Spinal cord (tissue), 10 donors: ENCODE results near the gene PPP1R15A. TPM values are rescaled to one million over a fixed set of nuclear protein-coding genes. Genes with fewer than 3 reads are reported as not detected.
"Not testable (repeated sequence)": the region's sequence is repeated elsewhere in the genome, so short reads cannot be mapped to it uniquely, and the experiment has no call there.

Experiments
- DNase-seq, 6 donors: peaks; one replicate each; pipeline versions ENCODE4 v3.0.0 to v3.0.0-alpha.2; 2013 to 2015; ENCODE audit warnings: low spot score in 6 of 6, low read depth in 4 of 6
- H3K27ac ChIP-seq: one replicate; pipeline ENCODE4 v1.5.1; 2013; ENCODE audit warnings: low read depth, low read length, control low read depth
- H3K27me3 ChIP-seq: one replicate; pipeline ENCODE4 v1.6.1; 2013; ENCODE audit warnings: low read length; ENCODE audit not compliant: control insufficient read depth, insufficient read depth
- H3K36me3 ChIP-seq: one replicate; pipeline ENCODE4 v1.6.1; 2013; ENCODE audit warnings: low read length; ENCODE audit not compliant: control insufficient read depth, insufficient read depth
- H3K4me1 ChIP-seq: one replicate; pipeline ENCODE4 v1.6.1; 2013; ENCODE audit warnings: low read length; ENCODE audit not compliant: control insufficient read depth, insufficient read depth
- H3K4me3 ChIP-seq: one replicate; pipeline ENCODE4 v1.5.1; 2013; ENCODE audit warnings: low read depth, low read length, control low read depth
- H3K9me3 ChIP-seq: one replicate; pipeline ENCODE4 v1.6.1; 2013; ENCODE audit warnings: low read length; ENCODE audit not compliant: control insufficient read depth, insufficient read depth
- WGBS: methylation state at CpG from one replicate; pipeline ENCODE4 v1.1.5; 2013; ENCODE audit warnings: missing lambda C conversion rate; ENCODE audit not compliant: insufficient coverage; 5-methylcytosine and 5-hydroxymethylcytosine counted together
- polyA plus RNA-seq, 2 donors: library from polyadenylated mRNA; unstranded; fragments of 120-200 nt; gene quantifications; one replicate each; pipeline ENCODE4 v1.2.1, GENCODE V29; 2013; ENCODE audit not compliant: insufficient read length in 2 of 2
- total RNA-seq, 2 donors: library from RNA; depleted of rRNA in 1 of 2; stranded (reverse); fragments of 120-200 nt in 1 of 2; fragments of >200 nt in 1 of 2; gene quantifications; one replicate each; pipeline versions ENCODE4 v1.2.3 to v1.2.4, GENCODE V29; 2013 to 2014
- donor health status: healthy.

Gene PPP1R15A
- total and polyA plus RNA-seq, 4 donors: 26.6 to 42.5 (median 32.0) TPM

DNA sequence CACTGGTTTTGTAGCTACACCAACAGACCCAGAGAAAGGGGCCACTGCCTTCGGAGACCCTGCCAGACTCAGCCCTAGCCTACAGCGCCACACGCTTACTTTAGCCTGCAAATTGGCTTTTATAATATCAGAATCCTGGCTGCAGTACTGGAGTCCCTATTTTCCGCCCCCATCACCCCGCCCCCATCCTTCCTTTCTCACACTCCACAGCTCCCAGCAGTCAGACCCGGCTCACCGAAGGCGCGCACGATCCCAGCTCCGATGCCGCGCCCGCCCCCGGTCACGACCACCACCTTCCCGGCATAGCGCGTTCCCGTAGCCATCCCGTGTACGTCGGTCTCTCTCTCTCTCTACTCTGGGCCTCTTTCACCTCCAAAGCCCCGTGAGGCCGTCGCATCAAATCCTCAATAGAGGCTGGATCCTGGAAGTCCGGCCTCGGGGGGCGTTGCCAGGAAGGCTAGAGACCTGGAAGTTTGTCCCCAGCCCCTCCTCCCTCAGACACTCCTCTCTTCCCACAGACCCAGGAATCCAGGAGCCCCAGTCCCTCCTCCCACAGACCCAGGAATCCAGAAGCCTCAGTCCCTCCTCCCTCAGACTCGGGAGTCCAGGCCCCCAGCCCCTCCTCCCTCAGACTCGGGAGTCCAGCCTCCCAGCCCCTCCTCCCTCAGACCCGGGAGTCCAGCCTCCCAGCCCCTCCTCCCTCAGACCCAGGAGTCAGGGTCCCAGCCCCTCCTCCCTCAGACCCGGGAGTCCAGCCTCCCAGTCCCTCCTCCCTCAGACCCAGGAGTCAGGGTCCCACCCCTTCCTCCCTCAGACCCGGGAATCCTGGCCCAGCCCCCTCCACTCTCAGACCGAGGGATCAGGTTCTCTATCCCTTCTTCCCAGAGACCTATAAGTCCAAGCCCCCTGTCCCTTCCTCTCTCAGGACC lies 35.9 kb upstream of the PPP1R15A start, which contains the start of gene HSD17B14:
Gene HSD17B14, minus strand, starts transcription at position 403 of the 929 bp plus-strand sequence. Its CDS starts 80 bp downstream, at position 323.
- peaks cover 18% of the 10 kb centered on the region for H3K36me3 ChIP-seq
- H3K4me1 ChIP-seq: peaks cover 28% of the 10 kb centered on the region
- H3K27ac ChIP-seq: peak within 1 kb of the TSS; percentile 92
- peak within 1 kb of the TSS; percentile 58 for H3K4me3 ChIP-seq
- WGBS: 2% methylated on average over 34 of the region's 35 CpGs
- no peaks in the 10 kb centered on the region for H3K9me3 ChIP-seq
- H3K27me3 ChIP-seq: peaks cover 12% of the 10 kb centered on the region
- DNase-seq: peak in 4 of 6 donors; percentile 24 to 77 (median 41)

DNA sequence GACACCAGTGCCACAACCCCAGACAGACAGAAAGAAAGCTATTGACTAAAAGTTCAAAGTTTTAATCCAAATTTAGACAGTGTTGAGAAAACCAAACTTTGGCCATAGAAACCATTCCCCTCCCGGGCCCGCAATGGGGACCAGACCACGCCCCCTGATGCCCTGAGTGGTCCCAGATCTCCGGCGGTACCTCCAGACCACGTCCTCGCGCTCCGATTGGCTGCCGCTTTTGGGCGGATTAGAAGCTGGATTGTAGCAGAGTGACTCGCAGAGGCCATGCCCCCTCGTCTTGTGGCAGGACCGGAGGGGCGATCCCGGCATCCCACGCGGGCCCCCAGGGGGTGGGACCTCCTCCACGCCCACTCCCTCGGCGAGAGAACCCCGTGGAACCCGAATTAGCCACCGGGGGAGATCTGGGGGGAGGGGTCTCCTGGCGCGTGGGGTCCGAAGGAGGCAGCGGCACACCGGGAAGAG lies 35.1 kb upstream of the PPP1R15A start:
- Histone ChIP-seq H3K27me3 (peaks cover 12% of the 10 kb centered on the region), H3K4me1 (peaks cover 28% of the 10 kb centered on the region), H3K9me3 (no peaks in the 10 kb centered on the region), H3K4me3 (peak overlapping the region; percentile 58), H3K36me3 (peaks cover 15% of the 10 kb centered on the region), H3K27ac (peak overlapping the region; percentile 92)
- peak; percentile 59 to 93 (median 74) for DNase-seq
- WGBS: under 1% methylated on average over 28 of the region's 29 CpGs

DNA sequence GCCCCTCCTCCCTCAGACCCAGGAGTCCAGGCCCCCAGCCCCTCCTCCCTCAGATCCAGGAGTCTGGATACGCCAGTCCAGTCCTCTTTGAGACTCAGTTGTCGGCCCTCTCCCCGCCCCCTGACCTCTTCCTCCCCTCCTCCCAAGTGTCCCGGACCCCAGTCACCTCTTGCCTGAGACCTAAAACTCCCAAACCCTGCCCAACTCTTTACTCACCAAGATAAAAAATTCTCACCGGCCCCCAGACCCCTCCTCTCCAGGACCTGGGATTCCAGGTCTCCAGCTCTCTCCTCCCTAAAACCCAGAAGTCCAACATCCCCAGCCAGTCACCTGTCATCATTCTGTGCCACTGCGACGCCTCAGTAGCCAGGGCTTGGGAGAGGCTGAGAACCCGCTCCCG lies 34.5 kb upstream of the PPP1R15A start:
- DNase-seq: no peak
- Histone ChIP-seq H3K4me1 (peaks cover 28% of the 10 kb centered on the region), H3K27ac (peak overlapping the region; percentile 92), H3K27me3 (peaks cover 12% of the 10 kb centered on the region), H3K36me3 (peaks cover 11% of the 10 kb centered on the region), H3K9me3 (no peaks in the 10 kb centered on the region), H3K4me3 (no peak overlapping the region)
- WGBS: 21% methylated on average over 7 of the region's 9 CpGs

- H3K27ac ChIP-seq: no peak overlapping the region
Measured at GRCh38 chr19:48841047-48841446, 31.2 kb upstream of the PPP1R15A start.

DNA sequence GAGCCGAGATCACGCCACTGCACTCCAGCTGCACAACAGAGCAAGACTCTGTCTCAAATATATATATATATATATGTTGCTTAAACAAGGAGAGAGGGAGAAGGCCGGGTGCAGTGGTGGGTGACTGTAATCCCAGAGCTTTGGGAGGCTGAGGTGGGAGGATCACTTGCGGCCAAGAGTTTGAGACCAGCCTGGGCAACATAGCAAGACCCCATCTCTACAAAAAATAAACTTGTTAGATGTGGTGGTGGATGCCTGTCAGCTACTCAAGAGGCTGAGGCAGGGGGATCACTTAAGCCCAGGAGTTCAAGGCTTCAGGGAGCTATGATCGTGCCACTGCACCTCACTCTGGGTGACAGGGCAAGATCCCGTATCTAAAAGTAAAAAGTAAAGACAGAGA lies 30.6 kb upstream of the PPP1R15A start:
- Histone ChIP-seq H3K27ac (no peak overlapping the region), H3K4me1 (peaks cover 14% of the 10 kb centered on the region), H3K27me3 (peaks cover 3% of the 10 kb centered on the region), H3K4me3 (no peak overlapping the region), H3K36me3 (peaks cover 3% of the 10 kb centered on the region), H3K9me3 (no peaks in the 10 kb centered on the region)
- 93% methylated on average over 2 of the region's 6 CpGs for WGBS
- no peak for DNase-seq

More at GRCh38 chr19:48841047-48841446, 31.2 kb upstream of the PPP1R15A start:
- WGBS: 91% methylated on average over 15 of the region's 16 CpGs
- Histone ChIP-seq H3K27me3 (peaks cover 8% of the 10 kb centered on the region), H3K9me3 (no peaks in the 10 kb centered on the region), H3K4me3 (no peak overlapping the region), H3K36me3 (peaks cover 3% of the 10 kb centered on the region), H3K4me1 (peaks cover 19% of the 10 kb centered on the region)
- no peak for DNase-seq

DNA sequence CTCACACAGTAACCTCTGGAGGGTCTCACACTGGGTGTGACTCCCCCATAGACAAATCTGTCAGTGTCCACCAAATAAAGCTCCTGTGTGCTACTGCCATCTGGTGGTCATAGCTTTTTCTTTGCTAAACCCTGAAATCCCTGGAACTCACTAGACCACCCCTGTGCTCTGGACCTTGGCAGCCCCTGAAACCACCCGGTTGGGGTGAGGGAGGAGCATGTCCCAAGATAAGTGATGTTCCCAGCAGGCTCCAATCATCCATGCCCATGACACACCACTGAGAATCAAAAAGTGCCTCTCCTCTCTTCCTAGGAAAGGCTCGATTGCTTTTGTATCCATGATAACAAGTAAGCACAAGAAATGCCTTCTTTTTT lies 29.4 kb upstream of the PPP1R15A start:
- H3K4me1 ChIP-seq: peaks cover 2% of the 10 kb centered on the region
- H3K9me3 ChIP-seq: no peaks in the 10 kb centered on the region
- H3K4me3 ChIP-seq: no peak overlapping the region
- H3K36me3 ChIP-seq: peaks cover 3% of the 10 kb centered on the region
- H3K27ac ChIP-seq: no peak overlapping the region
- H3K27me3 ChIP-seq: no peaks in the 10 kb centered on the region
- no CpG with 5 or more reads among the region's 2 CpGs for WGBS
- DNase-seq: peak in 5 of 6 donors; percentile 55 to 91 (median 70)

DNA sequence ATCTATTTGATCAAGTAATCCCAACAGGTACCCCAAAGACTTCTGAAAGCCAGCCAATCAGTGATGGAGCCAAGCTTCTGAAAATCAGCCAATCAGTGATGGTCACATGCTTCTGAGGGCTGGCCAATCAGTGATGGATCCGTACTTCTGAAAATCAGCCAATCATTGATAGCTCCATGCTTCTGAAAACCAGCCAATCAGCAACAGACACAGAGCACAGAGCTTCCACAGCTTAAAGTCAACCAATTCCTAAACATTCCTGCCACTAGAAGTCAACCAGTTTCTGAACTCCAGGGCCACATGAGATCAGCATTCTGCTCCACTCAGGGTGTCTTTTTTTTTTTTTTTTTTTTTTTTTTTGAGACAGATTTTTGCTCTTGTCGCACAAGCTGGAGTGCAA lies 27.7 kb upstream of the PPP1R15A start:
- WGBS: 93% methylated on average over 2 of the region's 2 CpGs
- no peaks in the 10 kb centered on the region for H3K9me3 ChIP-seq
- no peaks in the 10 kb centered on the region for H3K4me1 ChIP-seq

DNA sequence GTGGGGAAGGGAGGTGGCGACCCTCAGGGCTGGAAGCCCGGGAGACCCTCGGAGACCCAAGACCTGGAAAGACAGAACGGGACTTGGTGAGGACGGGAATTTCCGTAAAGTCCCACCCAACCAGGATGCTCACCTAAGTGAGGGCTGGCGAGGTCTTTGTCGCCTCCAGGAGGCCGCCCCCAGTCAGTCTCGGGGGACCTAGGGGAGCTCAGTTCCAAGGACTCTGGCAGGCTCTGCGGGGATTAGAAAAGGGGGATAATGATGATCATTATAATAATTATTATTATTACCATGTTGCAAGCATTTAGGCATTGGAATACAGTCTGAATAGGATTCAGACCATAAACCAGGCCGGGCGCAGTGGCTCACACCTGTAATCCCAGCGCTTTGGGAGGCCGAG lies 26.8 kb upstream of the PPP1R15A start:
- no peak overlapping the region for H3K27ac ChIP-seq
- no peaks in the 10 kb centered on the region for H3K27me3 ChIP-seq
- DNase-seq: no peak
- peaks cover 3% of the 10 kb centered on the region for H3K36me3 ChIP-seq
- H3K9me3 ChIP-seq: no peaks in the 10 kb centered on the region
- H3K4me1 ChIP-seq: no peaks in the 10 kb centered on the region
- 98% methylated on average over 12 of the region's 15 CpGs for WGBS
- no peak overlapping the region for H3K4me3 ChIP-seq

More for the DNA sequence above, 27.7 kb upstream of the PPP1R15A start:
- H3K27me3 ChIP-seq: no peaks in the 10 kb centered on the region
- no peak overlapping the region for H3K4me3 ChIP-seq
- peak in 1 of 6 donors; percentile 15 for DNase-seq
- H3K27ac ChIP-seq: no peak overlapping the region
- peaks cover 3% of the 10 kb centered on the region for H3K36me3 ChIP-seq

GRCh38 chr19:48846659-48847058 lies 25.6 kb upstream of the PPP1R15A start:
- H3K9me3 ChIP-seq, H3K27ac ChIP-seq, H3K4me1 ChIP-seq, H3K36me3 ChIP-seq, H3K4me3 ChIP-seq, H3K27me3 ChIP-seq, DNase-seq: not testable (repeated sequence)
- WGBS: 93% methylated on average over 2 of the region's 3 CpGs
